ACC112 (cell line): ENCODE measurements around the gene RIMBP2.

ENCODE experiments used
- H2AFZ ChIP-seq: fragments of 200-600 bp; sonication (generic); one replicate; pipeline ENCODE4 v1.6.0; 2017; ENCODE audit warnings: antibody characterized with exemption, low read length; ENCODE audit not compliant: unreplicated experiment
- H3K27ac ChIP-seq: fragments of 200-600 bp; sonication (generic); 2 replicates; pipeline ENCODE4 v1.5.1; 2014; ENCODE audit warnings: low read depth, mild to moderate bottlenecking, antibody characterized with exemption, low read length, moderate library complexity
- H3K27me3 ChIP-seq: fragments of 200-600 bp; sonication (generic); 2 replicates; pipeline ENCODE4 v1.6.1; 2014; ENCODE audit warnings: mild to moderate bottlenecking, antibody characterized with exemption, low read length, moderate library complexity, mixed read lengths; ENCODE audit not compliant: insufficient read depth
- H3K36me3 ChIP-seq: fragments of 200-600 bp; sonication (generic); 2 replicates; pipeline ENCODE4 v1.6.1; 2016; ENCODE audit warnings: mild to moderate bottlenecking, antibody characterized with exemption, low read length, moderate library complexity, mixed read lengths; ENCODE audit not compliant: insufficient read depth
- H3K4me1 ChIP-seq: fragments of 200-600 bp; sonication (generic); one replicate; pipeline ENCODE4 v1.6.1; 2016; ENCODE audit warnings: low read length, mixed read lengths; ENCODE audit not compliant: insufficient read depth, unreplicated experiment, control insufficient read depth
- H3K4me3 ChIP-seq: fragments of 200-600 bp; sonication (generic); 2 replicates; pipeline ENCODE4 v1.5.1; 2014; ENCODE audit warnings: mild to moderate bottlenecking, low read depth, low read length
- H3K79me2 ChIP-seq: fragments of 200-600 bp; sonication (generic); one replicate; pipeline ENCODE4 v1.6.0; 2016; ENCODE audit warnings: low read length; ENCODE audit not compliant: control insufficient read depth, unreplicated experiment, insufficient read depth

Gene RIMBP2

DNA sequence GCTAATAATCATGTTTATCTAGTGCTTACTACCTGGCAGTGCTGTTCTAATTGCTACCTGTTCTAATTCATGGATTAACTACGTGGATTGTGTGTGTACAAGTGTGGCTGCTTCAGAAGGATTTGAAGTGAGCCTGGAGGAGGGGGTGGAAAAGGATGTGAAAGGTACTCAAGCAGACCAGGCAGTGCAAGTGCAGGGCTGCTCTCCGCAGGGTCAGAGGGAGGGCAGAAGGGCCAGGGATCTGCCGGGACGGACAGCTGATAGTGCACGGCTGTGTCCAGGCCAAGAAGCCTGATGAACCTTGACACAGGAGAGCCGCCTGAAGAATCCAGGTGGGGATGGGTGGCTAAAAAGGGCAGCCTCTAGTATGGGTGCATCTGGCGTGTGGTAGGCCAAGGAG, 349.9 kb downstream of the RIMBP2 start:
- H3K4me3 ChIP-seq: no peak overlapping the region
- H3K79me2 ChIP-seq: no peaks in the 10 kb centered on the region
- H3K4me1 ChIP-seq: no peaks in the 10 kb centered on the region
- no peaks in the 10 kb centered on the region for H3K36me3 ChIP-seq
- no peaks in the 10 kb centered on the region for H3K27me3 ChIP-seq
- H2AFZ ChIP-seq: no peak overlapping the region
- H3K27ac ChIP-seq: no peak overlapping the region

GRCh38 chr12:130364578-130364977, 351.5 kb downstream of the RIMBP2 start:
- Histone ChIP-seq H3K27me3 (no peaks in the 10 kb centered on the region), H2AFZ (no peak overlapping the region), H3K27ac (no peak overlapping the region), H3K4me3 (no peak overlapping the region), H3K36me3 (no peaks in the 10 kb centered on the region), H3K4me1 (no peaks in the 10 kb centered on the region), H3K79me2 (no peaks in the 10 kb centered on the region)

- Histone ChIP-seq H3K79me2 (no peaks in the 10 kb centered on the region), H3K27me3 (no peaks in the 10 kb centered on the region), H3K36me3 (no peaks in the 10 kb centered on the region), H3K4me1 (no peaks in the 10 kb centered on the region), H3K27ac (no peak overlapping the region), H2AFZ (no peak overlapping the region), H3K4me3 (no peak overlapping the region)
These were observed 354.0 kb downstream of the RIMBP2 start for GRCh38 chr12:130362060-130362459.

DNA sequence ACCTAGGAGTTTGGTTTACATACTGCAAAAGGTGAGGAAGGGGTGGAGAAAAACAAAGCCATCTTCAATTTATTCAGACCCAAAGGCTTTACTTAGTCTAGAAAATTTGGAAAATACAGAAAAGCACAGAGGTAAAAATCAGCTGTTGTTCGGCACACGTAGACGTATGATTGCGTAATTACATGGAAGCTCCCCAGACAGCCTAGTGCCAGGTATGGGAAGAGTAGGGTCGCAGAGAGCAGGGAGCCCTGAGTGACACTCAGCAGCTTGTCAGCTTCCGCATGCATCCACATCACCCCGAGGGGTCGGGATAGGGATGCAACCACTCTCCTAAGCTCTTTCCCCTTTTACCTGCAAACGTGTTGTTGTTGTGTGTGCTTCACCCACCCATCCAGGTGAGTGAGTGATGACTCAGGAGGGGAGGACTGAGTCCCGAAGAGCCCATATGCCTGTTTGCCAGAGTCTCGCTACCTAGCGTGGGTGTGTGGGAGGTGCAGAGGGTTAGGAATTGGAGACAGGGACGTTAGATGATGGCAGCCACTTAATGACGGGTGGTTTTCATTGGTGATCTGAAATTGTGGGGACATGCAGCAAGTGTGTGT, 358.3 kb downstream of the RIMBP2 start:
- Histone ChIP-seq H3K4me3 (no peak overlapping the region), H2AFZ (no peak overlapping the region), H3K4me1 (no peaks in the 10 kb centered on the region), H3K36me3 (no peaks in the 10 kb centered on the region), H3K27me3 (no peaks in the 10 kb centered on the region), H3K27ac (no peak overlapping the region), H3K79me2 (no peaks in the 10 kb centered on the region)

- H2AFZ ChIP-seq: no peak overlapping the region
- no peak overlapping the region for H3K27ac ChIP-seq
- H3K4me3 ChIP-seq: no peak overlapping the region
- no peaks in the 10 kb centered on the region for H3K79me2 ChIP-seq
- no peaks in the 10 kb centered on the region for H3K36me3 ChIP-seq
- no peaks in the 10 kb centered on the region for H3K4me1 ChIP-seq
- no peaks in the 10 kb centered on the region for H3K27me3 ChIP-seq
These were observed 358.9 kb downstream of the RIMBP2 start for GRCh38 chr12:130357241-130357640.

DNA sequence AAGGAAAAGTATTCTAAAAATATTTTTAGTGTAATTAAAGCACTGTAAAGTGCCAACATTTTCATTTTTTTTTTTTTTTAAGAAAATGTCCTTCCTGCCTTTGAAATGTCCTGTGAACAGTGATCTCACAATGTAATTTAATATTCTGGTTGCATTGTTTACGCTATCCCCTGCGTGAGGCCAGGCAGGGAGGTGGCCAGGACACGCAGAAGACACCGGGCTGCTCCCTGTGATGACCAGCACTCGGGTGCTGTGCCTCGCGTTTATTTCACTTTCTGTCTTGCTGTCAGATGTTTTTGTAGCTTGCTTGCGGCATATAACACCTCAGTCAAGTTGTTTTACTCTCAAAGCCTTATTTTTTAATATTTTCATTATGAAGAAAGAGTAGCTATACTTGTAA, 359.9 kb downstream of the RIMBP2 start:
- Histone ChIP-seq H3K36me3 (no peaks in the 10 kb centered on the region), H3K4me3 (no peak overlapping the region), H3K79me2 (no peaks in the 10 kb centered on the region), H2AFZ (no peak overlapping the region), H3K4me1 (no peaks in the 10 kb centered on the region), H3K27me3 (no peaks in the 10 kb centered on the region), H3K27ac (no peak overlapping the region)

DNA sequence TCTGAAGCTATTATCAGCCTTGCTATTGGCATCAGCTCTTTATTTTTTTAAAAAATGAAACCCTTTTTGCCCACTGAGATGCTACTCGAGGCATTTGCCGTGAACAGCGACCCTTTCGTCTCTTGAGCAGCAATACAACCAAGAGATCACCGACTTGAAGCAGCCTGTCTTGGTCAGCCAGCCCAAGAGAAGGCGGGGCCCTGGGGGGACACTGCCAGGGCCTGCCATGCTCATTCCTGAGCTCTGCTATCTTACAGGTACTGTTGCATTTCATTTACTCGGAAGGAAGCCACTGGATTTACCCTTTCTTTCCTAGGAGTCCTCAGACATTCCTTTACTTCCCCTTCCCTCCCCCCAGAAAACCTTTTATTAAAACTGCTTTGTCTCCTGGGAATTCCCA, 361.7 kb downstream of the RIMBP2 start:
- Histone ChIP-seq H3K27me3 (no peaks in the 10 kb centered on the region), H3K4me1 (no peaks in the 10 kb centered on the region), H3K27ac (no peak overlapping the region), H3K36me3 (no peaks in the 10 kb centered on the region), H3K79me2 (no peaks in the 10 kb centered on the region), H3K4me3 (no peak overlapping the region), H2AFZ (no peak overlapping the region)

DNA sequence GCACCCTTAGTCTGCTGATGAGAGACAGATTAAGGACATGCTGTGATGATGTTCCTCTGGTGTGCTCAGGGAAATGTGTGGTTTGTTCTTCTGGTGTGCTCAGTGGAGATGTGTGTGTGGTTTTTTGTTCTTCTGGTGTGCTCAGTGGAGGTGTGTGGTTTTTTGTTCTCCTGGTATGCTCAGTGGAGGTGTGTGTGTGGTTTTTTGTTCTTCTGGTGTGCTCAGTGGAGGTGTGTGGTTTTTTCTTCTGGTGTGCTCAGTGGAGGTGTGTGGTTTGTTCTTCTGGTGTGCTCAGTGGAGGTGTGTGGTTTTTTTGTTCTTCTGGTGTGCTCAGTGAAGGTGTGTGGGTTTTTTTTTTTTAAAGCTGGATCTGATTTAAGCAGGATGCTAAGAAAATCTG, 363.0 kb downstream of the RIMBP2 start:
- Histone ChIP-seq H3K27me3 (no peaks in the 10 kb centered on the region), H3K27ac (no peak overlapping the region), H3K4me3 (no peak overlapping the region), H3K4me1 (no peaks in the 10 kb centered on the region), H2AFZ (no peak overlapping the region), H3K79me2 (no peaks in the 10 kb centered on the region), H3K36me3 (no peaks in the 10 kb centered on the region)

GRCh38 chr12:130351326-130351725, 364.8 kb downstream of the RIMBP2 start:
- Histone ChIP-seq H2AFZ (no peak overlapping the region), H3K36me3 (no peaks in the 10 kb centered on the region), H3K27ac (no peak overlapping the region), H3K4me3 (no peak overlapping the region), H3K4me1 (no peaks in the 10 kb centered on the region), H3K79me2 (no peaks in the 10 kb centered on the region), H3K27me3 (no peaks in the 10 kb centered on the region)

DNA sequence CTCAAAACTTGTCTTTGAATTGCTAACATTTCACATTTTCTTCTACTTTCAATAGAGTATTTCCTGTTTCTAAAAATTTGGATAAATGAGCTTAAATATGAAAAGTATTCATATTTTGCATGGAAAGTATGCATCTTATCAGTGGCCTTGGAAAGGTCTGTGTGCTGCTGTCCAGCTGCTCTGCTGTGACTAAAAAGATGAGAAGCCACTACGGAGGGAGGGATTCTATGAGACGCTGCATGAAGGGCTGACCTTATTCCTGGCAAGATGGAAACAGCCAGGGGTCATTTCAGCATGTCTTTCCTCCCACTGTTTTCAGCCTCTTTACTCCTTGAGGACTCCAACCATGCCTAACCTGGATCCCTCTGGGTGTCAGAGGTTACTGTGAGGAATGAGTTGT, 365.4 kb downstream of the RIMBP2 start:
- Histone ChIP-seq H3K36me3 (no peaks in the 10 kb centered on the region), H3K79me2 (no peaks in the 10 kb centered on the region), H3K4me1 (no peaks in the 10 kb centered on the region), H3K27ac (no peak overlapping the region), H3K4me3 (no peak overlapping the region), H2AFZ (no peak overlapping the region), H3K27me3 (no peaks in the 10 kb centered on the region)

DNA sequence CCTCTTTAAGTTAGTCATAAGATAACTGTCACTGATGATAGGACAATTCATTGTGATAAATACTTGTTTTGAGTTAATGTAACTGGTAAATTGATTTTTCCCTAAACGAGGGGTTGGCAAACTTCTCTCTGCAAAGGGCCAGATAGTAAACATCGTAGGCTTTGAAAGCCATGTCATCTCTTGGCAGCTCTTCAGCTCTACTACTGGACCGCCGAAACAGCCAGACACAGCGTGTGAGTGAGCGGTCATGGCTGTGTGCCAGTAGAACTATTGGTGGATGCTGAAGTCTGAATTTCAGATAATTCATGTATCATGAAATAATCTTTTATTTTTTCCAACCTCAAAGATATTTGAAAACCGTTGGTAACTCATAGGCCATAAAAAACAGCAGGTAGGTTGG, 368.5 kb downstream of the RIMBP2 start:
- Histone ChIP-seq H3K27ac (no peak overlapping the region), H3K79me2 (no peaks in the 10 kb centered on the region), H3K4me3 (no peak overlapping the region), H3K36me3 (no peaks in the 10 kb centered on the region), H3K27me3 (no peaks in the 10 kb centered on the region), H3K4me1 (no peaks in the 10 kb centered on the region), H2AFZ (no peak overlapping the region)
